SK-N-SH (cell line): Measurements from ENCODE around the gene TMEM60. TPM values are rescaled to one million over a fixed set of nuclear protein-coding genes. Genes with fewer than 3 reads are reported as not detected.

ENCODE experiments used
- CTCF ChIA-PET: fragments of 300-600, 350-600 bp; formaldehyde crosslinking; extraction: SDS; loops from one replicate; lab custom pipeline; 2021; lab: Yijun Ruan, JAX
- POLR2A ChIA-PET: fragments of 350-600 bp; sonication (Branson Sonifier 250); formaldehyde crosslinking; extraction: SDS; loops from one replicate; lab custom pipeline; 2020; ENCODE audit warnings: antibody characterized with exemption, inconsistent platforms; lab: Yijun Ruan, JAX
- DNase-seq: peaks from one replicate; pipeline ENCODE4 v3.0.0; 2012
- H2AFZ ChIP-seq: fragments of 200-600 bp; sonication (generic); 2 replicates; pipeline ENCODE4 v1.8.1; 2016; ENCODE audit warnings: antibody characterized with exemption, mild to moderate bottlenecking, low read depth
- H3F3A ChIP-seq: fragments of 200-600 bp; sonication (generic); replicated peaks from 2 replicates; pipeline ENCODE3; 2016; ENCODE audit warnings: antibody characterized with exemption, mild to moderate bottlenecking; ENCODE audit not compliant: insufficient read depth
- H3K27ac ChIP-seq, 2 experiments: fragments of 200-500 bp in 1 of 2; fragments of 200-600 bp in 1 of 2; sonication (Bioruptor generic) in 1 of 2; sonication (generic), shearing (Covaris generic) in 1 of 2; 2 replicates each; pipeline versions ENCODE4 v1.5.1 to v1.6.1; 2014 to 2016; ENCODE audit warnings: low read depth in 2 of 2, inconsistent platforms in 1 of 2, low read length in 1 of 2, mild to moderate bottlenecking in 1 of 2, mixed read lengths in 1 of 2
- H3K27me3 ChIP-seq: fragments of 200-600 bp; sonication (generic), shearing (Covaris generic); 2 replicates; pipeline ENCODE4 v1.6.1; 2016; ENCODE audit warnings: mixed run types; ENCODE audit not compliant: insufficient read depth
- H3K36me3 ChIP-seq, 2 experiments: fragments of 200-500 bp in 1 of 2; fragments of 200-600 bp in 1 of 2; sonication (Bioruptor generic) in 1 of 2; sonication (generic) in 1 of 2; replicated peaks in 1 of 2; 2 replicates each; pipeline versions ENCODE3 to v1.5.1; 2014 to 2016; ENCODE audit warnings: low read length in 1 of 2, mild to moderate bottlenecking in 1 of 2; ENCODE audit not compliant: insufficient read depth in 2 of 2, control insufficient read depth in 1 of 2
- H3K4me1 ChIP-seq, 2 experiments: fragments of 200-500 bp in 1 of 2; fragments of 200-600 bp in 1 of 2; sonication (Bioruptor generic) in 1 of 2; sonication (generic), shearing (Covaris generic) in 1 of 2; 2 replicates each; pipeline versions ENCODE4 v1.5.1 to v1.6.1; 2014 to 2016; ENCODE audit warnings: low read depth in 1 of 2, low read length in 1 of 2, mixed run types in 1 of 2; ENCODE audit not compliant: insufficient read depth in 2 of 2, control insufficient read depth in 1 of 2
- H3K4me2 ChIP-seq: fragments of 200-600 bp; sonication (generic), shearing (Covaris generic); 2 replicates; pipeline ENCODE4 v1.6.1; 2017; ENCODE audit warnings: mixed run types
- H3K4me3 ChIP-seq, 2 experiments: fragments of 200-500 bp in 1 of 2; fragments of 200-600 bp in 1 of 2; sonication (Bioruptor generic) in 1 of 2; sonication (generic), shearing (Covaris generic) in 1 of 2; 2 replicates each; pipeline versions ENCODE4 v1.5.1 to v1.8.1; 2014 to 2016; ENCODE audit warnings: low read depth in 2 of 2, inconsistent platforms in 1 of 2, low read length in 1 of 2, mild to moderate bottlenecking in 1 of 2, mixed read lengths in 1 of 2, moderate library complexity in 1 of 2
- H3K79me2 ChIP-seq: fragments of 200-600 bp; sonication (generic); 2 replicates; pipeline ENCODE4 v1.8.1; 2017; ENCODE audit warnings: mild to moderate bottlenecking; ENCODE audit not compliant: insufficient read depth
- H3K9ac ChIP-seq: fragments of 200-600 bp; sonication (generic); 2 replicates; pipeline ENCODE4 v1.6.1; 2017; ENCODE audit warnings: mixed run types
- H3K9me2 ChIP-seq: fragments of 200-600 bp; sonication (generic); 2 replicates; pipeline ENCODE4 v1.6.1; 2017; ENCODE audit warnings: mixed run types
- H3K9me3 ChIP-seq: fragments of 200-600 bp; sonication (generic); 2 replicates; pipeline ENCODE4 v1.6.1; 2017; ENCODE audit warnings: mixed run types, mild to moderate bottlenecking, moderate library complexity
- H4K20me1 ChIP-seq: fragments of 200-600 bp; sonication (generic); 2 replicates; pipeline ENCODE4 v1.6.1; 2017; ENCODE audit warnings: mild to moderate bottlenecking, mixed run types; ENCODE audit not compliant: insufficient read depth
- EP300 ChIP-seq, 2 experiments: IDR thresholded peaks; 2 replicates each; pipeline versions ENCODE4 v1.4.0 to v1.6.1; 2012; ENCODE audit warnings: borderline replicate concordance in 1 of 2, low read depth in 1 of 2, low read length in 1 of 2
- GABPA ChIP-seq: IDR thresholded peaks from 2 replicates; pipeline ENCODE4 v1.4.0; 2012; ENCODE audit warnings: low read depth, mild to moderate bottlenecking
- MXI1 ChIP-seq: IDR thresholded peaks from 2 replicates; pipeline ENCODE4 v1.6.1; 2012; ENCODE audit warnings: mild to moderate bottlenecking, low read depth, low read length, improper control_type of control experiment
- RCOR1 ChIP-seq: fragments of 150-350 bp; IDR thresholded peaks from 2 replicates; pipeline ENCODE4 v1.6.1; 2017; ENCODE audit warnings: antibody characterized with exemption, low read length
- RXRA ChIP-seq: IDR thresholded peaks from 2 replicates; pipeline ENCODE4 v1.4.0; 2012; ENCODE audit warnings: low read depth, mild to moderate bottlenecking, borderline replicate concordance
- TEAD4 ChIP-seq: IDR thresholded peaks from 2 replicates; pipeline ENCODE4 v1.4.0; 2012; ENCODE audit warnings: mild to moderate bottlenecking, borderline replicate concordance; ENCODE audit not compliant: insufficient read depth
- WGBS: methylation state at CpG from one replicate; pipeline ENCODE4 v1.1.6; 2017; ENCODE audit warnings: low lambda C conversion rate; 5-methylcytosine and 5-hydroxymethylcytosine counted together
- polyA plus RNA-seq, 3 experiments: library from polyadenylated mRNA; depleted of rRNA; stranded (reverse); fragments of >200 nt; gene quantifications; 2 replicates each; pipeline ENCODE4 v1.2.3, GENCODE V29; 2012
- TF ChIP-seq, protein P1 (sequence below): fragments of 150-350 bp; IDR thresholded peaks from 2 replicates; pipeline ENCODE4 v1.6.1; 2017; ENCODE audit warnings: antibody characterized with exemption, low read length, low read depth, borderline replicate concordance
- TF ChIP-seq, protein P2 (sequence below): IDR thresholded peaks from 2 replicates; pipeline ENCODE4 v1.4.0; 2012; ENCODE audit warnings: low read depth, borderline replicate concordance
- TF ChIP-seq, protein P3 (sequence below): fragments of 200-600 bp; sonication (generic); IDR thresholded peaks from 2 replicates; pipeline ENCODE4 v1.6.1; 2017; ENCODE audit warnings: antibody characterized with exemption, mild to moderate bottlenecking, moderate library complexity
- TF ChIP-seq, protein P4 (sequence below): IDR thresholded peaks from 2 replicates; pipeline ENCODE4 v1.4.0; 2012; ENCODE audit warnings: low read depth, borderline replicate concordance
- TF ChIP-seq, protein P5 (sequence below): fragments of 150-350 bp; IDR thresholded peaks from 2 replicates; pipeline ENCODE4 v1.6.1; 2016; ENCODE audit warnings: mild to moderate bottlenecking, low read depth, low read length

Gene TMEM60
- polyA plus RNA-seq, 1 of the 3 experiments (the other 2 are of a cell fraction) = 24.8 TPM

DNA sequence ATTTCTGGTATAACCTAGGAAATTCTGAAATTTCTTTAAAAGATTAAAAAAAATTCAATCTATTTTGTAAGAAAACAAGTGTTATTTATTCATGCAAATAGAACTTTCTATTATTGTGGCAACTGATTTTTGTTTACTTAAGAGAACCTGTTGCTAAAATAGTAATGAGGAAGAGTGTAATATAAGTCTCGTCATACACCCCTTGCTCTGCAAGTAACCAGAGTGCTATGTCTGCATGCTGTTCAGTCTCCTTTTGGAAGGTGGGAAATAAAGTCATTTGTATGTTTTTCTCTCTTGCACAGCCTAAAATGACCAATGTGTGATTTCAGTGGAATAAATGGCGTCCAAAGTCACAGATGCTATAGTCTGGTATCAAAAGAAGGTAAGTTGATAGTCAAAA, 41.7 kb upstream of the TMEM60 start:
- peaks cover 0 to 7% of the 10 kb centered on the region in 2 experiments for H3K36me3 ChIP-seq
- H3K4me3 ChIP-seq = no peak overlapping the region
- H3K9me2 ChIP-seq = no peaks in the 10 kb centered on the region
- no peak overlapping the region for H3K9ac ChIP-seq
- H4K20me1 ChIP-seq = no peaks in the 10 kb centered on the region
- WGBS = 95% methylated on average over 2 of the region's 2 CpGs
- TF ChIP-seq RCOR1 (no peak), TEAD4 (no peak), GABPA (no peak), RXRA (no peak), MXI1 (no peak), EP300 (IDR thresholded peaks at IDR 0.05; ENCODE audit: borderline replicate concordance in 1 of 2, low read depth in 1 of 2, low read length in 1 of 2) (no peak)
- TF ChIP-seq, protein P1, sequence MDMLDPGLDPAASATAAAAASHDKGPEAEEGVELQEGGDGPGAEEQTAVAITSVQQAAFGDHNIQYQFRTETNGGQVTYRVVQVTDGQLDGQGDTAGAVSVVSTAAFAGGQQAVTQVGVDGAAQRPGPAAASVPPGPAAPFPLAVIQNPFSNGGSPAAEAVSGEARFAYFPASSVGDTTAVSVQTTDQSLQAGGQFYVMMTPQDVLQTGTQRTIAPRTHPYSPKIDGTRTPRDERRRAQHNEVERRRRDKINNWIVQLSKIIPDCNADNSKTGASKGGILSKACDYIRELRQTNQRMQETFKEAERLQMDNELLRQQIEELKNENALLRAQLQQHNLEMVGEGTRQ = no peak
- TF ChIP-seq, protein P2, sequence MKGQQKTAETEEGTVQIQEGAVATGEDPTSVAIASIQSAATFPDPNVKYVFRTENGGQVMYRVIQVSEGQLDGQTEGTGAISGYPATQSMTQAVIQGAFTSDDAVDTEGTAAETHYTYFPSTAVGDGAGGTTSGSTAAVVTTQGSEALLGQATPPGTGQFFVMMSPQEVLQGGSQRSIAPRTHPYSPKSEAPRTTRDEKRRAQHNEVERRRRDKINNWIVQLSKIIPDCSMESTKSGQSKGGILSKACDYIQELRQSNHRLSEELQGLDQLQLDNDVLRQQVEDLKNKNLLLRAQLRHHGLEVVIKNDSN = no peak
- TF ChIP-seq, protein P3, sequence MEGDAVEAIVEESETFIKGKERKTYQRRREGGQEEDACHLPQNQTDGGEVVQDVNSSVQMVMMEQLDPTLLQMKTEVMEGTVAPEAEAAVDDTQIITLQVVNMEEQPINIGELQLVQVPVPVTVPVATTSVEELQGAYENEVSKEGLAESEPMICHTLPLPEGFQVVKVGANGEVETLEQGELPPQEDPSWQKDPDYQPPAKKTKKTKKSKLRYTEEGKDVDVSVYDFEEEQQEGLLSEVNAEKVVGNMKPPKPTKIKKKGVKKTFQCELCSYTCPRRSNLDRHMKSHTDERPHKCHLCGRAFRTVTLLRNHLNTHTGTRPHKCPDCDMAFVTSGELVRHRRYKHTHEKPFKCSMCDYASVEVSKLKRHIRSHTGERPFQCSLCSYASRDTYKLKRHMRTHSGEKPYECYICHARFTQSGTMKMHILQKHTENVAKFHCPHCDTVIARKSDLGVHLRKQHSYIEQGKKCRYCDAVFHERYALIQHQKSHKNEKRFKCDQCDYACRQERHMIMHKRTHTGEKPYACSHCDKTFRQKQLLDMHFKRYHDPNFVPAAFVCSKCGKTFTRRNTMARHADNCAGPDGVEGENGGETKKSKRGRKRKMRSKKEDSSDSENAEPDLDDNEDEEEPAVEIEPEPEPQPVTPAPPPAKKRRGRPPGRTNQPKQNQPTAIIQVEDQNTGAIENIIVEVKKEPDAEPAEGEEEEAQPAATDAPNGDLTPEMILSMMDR = no peak
- TF ChIP-seq, protein P4, sequence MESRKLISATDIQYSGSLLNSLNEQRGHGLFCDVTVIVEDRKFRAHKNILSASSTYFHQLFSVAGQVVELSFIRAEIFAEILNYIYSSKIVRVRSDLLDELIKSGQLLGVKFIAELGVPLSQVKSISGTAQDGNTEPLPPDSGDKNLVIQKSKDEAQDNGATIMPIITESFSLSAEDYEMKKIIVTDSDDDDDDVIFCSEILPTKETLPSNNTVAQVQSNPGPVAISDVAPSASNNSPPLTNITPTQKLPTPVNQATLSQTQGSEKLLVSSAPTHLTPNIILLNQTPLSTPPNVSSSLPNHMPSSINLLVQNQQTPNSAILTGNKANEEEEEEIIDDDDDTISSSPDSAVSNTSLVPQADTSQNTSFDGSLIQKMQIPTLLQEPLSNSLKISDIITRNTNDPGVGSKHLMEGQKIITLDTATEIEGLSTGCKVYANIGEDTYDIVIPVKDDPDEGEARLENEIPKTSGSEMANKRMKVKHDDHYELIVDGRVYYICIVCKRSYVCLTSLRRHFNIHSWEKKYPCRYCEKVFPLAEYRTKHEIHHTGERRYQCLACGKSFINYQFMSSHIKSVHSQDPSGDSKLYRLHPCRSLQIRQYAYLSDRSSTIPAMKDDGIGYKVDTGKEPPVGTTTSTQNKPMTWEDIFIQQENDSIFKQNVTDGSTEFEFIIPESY = no peak
- TF ChIP-seq, protein P5, sequence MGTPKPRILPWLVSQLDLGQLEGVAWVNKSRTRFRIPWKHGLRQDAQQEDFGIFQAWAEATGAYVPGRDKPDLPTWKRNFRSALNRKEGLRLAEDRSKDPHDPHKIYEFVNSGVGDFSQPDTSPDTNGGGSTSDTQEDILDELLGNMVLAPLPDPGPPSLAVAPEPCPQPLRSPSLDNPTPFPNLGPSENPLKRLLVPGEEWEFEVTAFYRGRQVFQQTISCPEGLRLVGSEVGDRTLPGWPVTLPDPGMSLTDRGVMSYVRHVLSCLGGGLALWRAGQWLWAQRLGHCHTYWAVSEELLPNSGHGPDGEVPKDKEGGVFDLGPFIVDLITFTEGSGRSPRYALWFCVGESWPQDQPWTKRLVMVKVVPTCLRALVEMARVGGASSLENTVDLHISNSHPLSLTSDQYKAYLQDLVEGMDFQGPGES = no peak
- DNase-seq = no peak
- H3K4me1 ChIP-seq = peaks cover 0 to 2% of the 10 kb centered on the region in 2 experiments; a peak in 3 of 4 replicates
- CTCF ChIA-PET = interaction anchor here (0.8 to 1.4 kb wide), 2 partner anchors 40 to 188 kb away, joined by 3 read pairs; no protein-coding TSS in a partner anchor
- H3K4me2 ChIP-seq = no peak overlapping the region
- no peak overlapping the region for H3K27ac ChIP-seq
- no peaks in the 10 kb centered on the region for H3K27me3 ChIP-seq
- no peak overlapping the region for H2AFZ ChIP-seq
- H3K79me2 ChIP-seq = peaks cover 29% of the 10 kb centered on the region
- POLR2A ChIA-PET = no interaction called here
- peaks cover 5% of the 10 kb centered on the region for H3F3A ChIP-seq
- H3K9me3 ChIP-seq = no peaks in the 10 kb centered on the region
